ENCODE measurements around the gene MEOX2. TPM values are rescaled to one million over a fixed set of nuclear protein-coding genes. Genes with fewer than 3 reads are reported as not detected.

Gene MEOX2
- total RNA-seq, 1 experiment from 2014 or later, result not detected

DNA sequence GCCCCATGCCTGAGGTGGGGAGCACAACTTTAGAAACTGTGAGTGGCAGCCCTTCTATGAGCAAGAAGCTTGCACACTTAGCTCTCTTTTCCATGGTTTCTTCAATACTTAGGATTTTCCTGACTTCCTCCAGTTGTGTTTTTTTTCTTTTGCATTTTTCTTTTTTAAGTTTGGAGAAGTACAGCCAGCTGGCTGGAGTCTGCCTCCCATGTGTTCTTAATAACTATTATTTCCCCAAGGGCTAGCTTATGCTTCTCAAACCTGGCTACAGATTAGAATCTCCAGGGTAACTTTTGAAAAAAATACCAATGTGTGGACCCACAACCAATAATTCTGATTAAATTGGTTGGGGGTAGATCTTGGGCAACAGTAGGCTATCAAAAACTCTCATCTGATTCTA lies 37.4 kb upstream of the MEOX2 start:
- H3K27ac ChIP-seq (ENCODE audit: low read depth, low read length), result no peak overlapping the region
- H3K4me3 ChIP-seq (replicated peaks in 1 of 2; ENCODE audit: low read depth in 1 of 2, low read length in 2 of 2), result no peak overlapping the region
- H3K9me3 ChIP-seq (ENCODE audit: control insufficient read depth in 1 of 2, insufficient read depth in 1 of 2, low read depth in 1 of 2, low read length in 2 of 2), result no peaks in the 10 kb centered on the region; a peak in 1 of 4 replicates
- no peaks in the 10 kb centered on the region for H4K20me1 ChIP-seq (ENCODE audit: insufficient read depth)
- no peak for DNase-seq (ENCODE audit: low read depth, low spot score)
- CTCF ChIA-PET, result no interaction called here
- no peaks in the 10 kb centered on the region for H3K4me1 ChIP-seq (ENCODE audit: control insufficient read depth in 1 of 2, insufficient read depth in 2 of 2, low read length in 2 of 2)
- H3K4me2 ChIP-seq (ENCODE audit: low read length), result no peak overlapping the region
- ATAC-seq, result no peak
- POLR2A ChIA-PET, result no interaction called here
- TF ChIP-seq, protein P1, sequence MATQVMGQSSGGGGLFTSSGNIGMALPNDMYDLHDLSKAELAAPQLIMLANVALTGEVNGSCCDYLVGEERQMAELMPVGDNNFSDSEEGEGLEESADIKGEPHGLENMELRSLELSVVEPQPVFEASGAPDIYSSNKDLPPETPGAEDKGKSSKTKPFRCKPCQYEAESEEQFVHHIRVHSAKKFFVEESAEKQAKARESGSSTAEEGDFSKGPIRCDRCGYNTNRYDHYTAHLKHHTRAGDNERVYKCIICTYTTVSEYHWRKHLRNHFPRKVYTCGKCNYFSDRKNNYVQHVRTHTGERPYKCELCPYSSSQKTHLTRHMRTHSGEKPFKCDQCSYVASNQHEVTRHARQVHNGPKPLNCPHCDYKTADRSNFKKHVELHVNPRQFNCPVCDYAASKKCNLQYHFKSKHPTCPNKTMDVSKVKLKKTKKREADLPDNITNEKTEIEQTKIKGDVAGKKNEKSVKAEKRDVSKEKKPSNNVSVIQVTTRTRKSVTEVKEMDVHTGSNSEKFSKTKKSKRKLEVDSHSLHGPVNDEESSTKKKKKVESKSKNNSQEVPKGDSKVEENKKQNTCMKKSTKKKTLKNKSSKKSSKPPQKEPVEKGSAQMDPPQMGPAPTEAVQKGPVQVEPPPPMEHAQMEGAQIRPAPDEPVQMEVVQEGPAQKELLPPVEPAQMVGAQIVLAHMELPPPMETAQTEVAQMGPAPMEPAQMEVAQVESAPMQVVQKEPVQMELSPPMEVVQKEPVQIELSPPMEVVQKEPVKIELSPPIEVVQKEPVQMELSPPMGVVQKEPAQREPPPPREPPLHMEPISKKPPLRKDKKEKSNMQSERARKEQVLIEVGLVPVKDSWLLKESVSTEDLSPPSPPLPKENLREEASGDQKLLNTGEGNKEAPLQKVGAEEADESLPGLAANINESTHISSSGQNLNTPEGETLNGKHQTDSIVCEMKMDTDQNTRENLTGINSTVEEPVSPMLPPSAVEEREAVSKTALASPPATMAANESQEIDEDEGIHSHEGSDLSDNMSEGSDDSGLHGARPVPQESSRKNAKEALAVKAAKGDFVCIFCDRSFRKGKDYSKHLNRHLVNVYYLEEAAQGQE (IDR thresholded peaks at IDR 0.05; ENCODE audit: low read depth), result no peak
- TF ChIP-seq, protein P2, sequence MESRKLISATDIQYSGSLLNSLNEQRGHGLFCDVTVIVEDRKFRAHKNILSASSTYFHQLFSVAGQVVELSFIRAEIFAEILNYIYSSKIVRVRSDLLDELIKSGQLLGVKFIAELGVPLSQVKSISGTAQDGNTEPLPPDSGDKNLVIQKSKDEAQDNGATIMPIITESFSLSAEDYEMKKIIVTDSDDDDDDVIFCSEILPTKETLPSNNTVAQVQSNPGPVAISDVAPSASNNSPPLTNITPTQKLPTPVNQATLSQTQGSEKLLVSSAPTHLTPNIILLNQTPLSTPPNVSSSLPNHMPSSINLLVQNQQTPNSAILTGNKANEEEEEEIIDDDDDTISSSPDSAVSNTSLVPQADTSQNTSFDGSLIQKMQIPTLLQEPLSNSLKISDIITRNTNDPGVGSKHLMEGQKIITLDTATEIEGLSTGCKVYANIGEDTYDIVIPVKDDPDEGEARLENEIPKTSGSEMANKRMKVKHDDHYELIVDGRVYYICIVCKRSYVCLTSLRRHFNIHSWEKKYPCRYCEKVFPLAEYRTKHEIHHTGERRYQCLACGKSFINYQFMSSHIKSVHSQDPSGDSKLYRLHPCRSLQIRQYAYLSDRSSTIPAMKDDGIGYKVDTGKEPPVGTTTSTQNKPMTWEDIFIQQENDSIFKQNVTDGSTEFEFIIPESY (IDR thresholded peaks at IDR 0.05; ENCODE audit: extremely low read depth, insufficient replicate concordance, low read length), result no peak
- TF ChIP-seq POLR2AphosphoS5 (IDR thresholded peaks at IDR 0.05; ENCODE audit: low read depth, low read length) (no peak), SRF (IDR thresholded peaks at IDR 0.05; ENCODE audit: low read depth) (no peak), ELF1 (IDR thresholded peaks at IDR 0.05; ENCODE audit: borderline replicate concordance, low read depth) (no peak), CBX3 (IDR thresholded peaks at IDR 0.05; ENCODE audit: low read depth) (no peak), EZH2phosphoT487 (IDR thresholded peaks at IDR 0.05; ENCODE audit: borderline replicate concordance) (no peak)
- TF ChIP-seq, protein P3, sequence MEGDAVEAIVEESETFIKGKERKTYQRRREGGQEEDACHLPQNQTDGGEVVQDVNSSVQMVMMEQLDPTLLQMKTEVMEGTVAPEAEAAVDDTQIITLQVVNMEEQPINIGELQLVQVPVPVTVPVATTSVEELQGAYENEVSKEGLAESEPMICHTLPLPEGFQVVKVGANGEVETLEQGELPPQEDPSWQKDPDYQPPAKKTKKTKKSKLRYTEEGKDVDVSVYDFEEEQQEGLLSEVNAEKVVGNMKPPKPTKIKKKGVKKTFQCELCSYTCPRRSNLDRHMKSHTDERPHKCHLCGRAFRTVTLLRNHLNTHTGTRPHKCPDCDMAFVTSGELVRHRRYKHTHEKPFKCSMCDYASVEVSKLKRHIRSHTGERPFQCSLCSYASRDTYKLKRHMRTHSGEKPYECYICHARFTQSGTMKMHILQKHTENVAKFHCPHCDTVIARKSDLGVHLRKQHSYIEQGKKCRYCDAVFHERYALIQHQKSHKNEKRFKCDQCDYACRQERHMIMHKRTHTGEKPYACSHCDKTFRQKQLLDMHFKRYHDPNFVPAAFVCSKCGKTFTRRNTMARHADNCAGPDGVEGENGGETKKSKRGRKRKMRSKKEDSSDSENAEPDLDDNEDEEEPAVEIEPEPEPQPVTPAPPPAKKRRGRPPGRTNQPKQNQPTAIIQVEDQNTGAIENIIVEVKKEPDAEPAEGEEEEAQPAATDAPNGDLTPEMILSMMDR (IDR thresholded peaks at IDR 0.05 in 2 of 3, conservative IDR thresholded peaks at IDR 0.05 in 1 of 3; ENCODE audit: borderline replicate concordance in 1 of 3, insufficient read depth in 1 of 3, low read depth in 2 of 3, low read length in 2 of 3), result no peak
- no peaks in the 10 kb centered on the region for H3K9me2 ChIP-seq (ENCODE audit: insufficient read depth)
- H3K79me2 ChIP-seq (ENCODE audit: insufficient read depth, low read length), result no peaks in the 10 kb centered on the region
- H3K36me3 ChIP-seq (ENCODE audit: control insufficient read depth in 1 of 2, insufficient read depth in 2 of 2, low read length in 2 of 2), result no peaks in the 10 kb centered on the region
- BruUV-seq (replicated peaks), result no TSS peak
- no peaks in the 10 kb centered on the region for H3K27me3 ChIP-seq (ENCODE audit: insufficient read depth, low read length)
- RAD21 ChIA-PET (ENCODE audit: low non-redundant PET in 1 of 2, low total read pairs in 2 of 2, uncharacterized antibody in 2 of 2, unreplicated experiment in 2 of 2), result no interaction called here
- intact Hi-C loops (cut with micrococcal nuclease), result loop anchor here (5.0 to 10.0 kb wide), 3 partner anchors 417 to 1007 kb away; no protein-coding TSS in a partner anchor
- H3K9ac ChIP-seq (ENCODE audit: low read length), result no peak overlapping the region
- H2AFZ ChIP-seq (ENCODE audit: low read depth, low read length, poor library complexity, severe bottlenecking), result no peak overlapping the region
